B cell (primary cell): ENCODE results near the gene CAMK2N1. TPM values are rescaled to one million over a fixed set of nuclear protein-coding genes. Genes with fewer than 3 reads are reported as not detected.

Experiments
- ATAC-seq: fragments of 200-7000 bp; cut with Tn5 transposase; one replicate; pipeline ENCODE4 v1.10.0; 2021; ENCODE audit warnings: low read depth, mild to moderate bottlenecking, moderate number of reproducible peaks, moderate library complexity
- CTCF ChIA-PET: fragments of 350-600 bp; sonication (Branson Sonifier 250); formaldehyde crosslinking; loops from one replicate; lab custom pipeline; 2021; ENCODE audit warnings: antibody characterized with exemption, inconsistent platforms; lab: Charles Lee
- POLR2A ChIA-PET: fragments of 350-600 bp; sonication (Branson Sonifier 250); formaldehyde crosslinking; loops from one replicate; lab custom pipeline; 2021; ENCODE audit warnings: antibody characterized with exemption; lab: Charles Lee
- DNase-seq: peaks from one replicate; pipeline ENCODE4 v3.0.0; 2013
- H2AFZ ChIP-seq: 2 replicates; pipeline ENCODE4 v1.6.1; 2012; ENCODE audit warnings: mild to moderate bottlenecking, low read depth, low read length; ENCODE audit not compliant: insufficient read depth, poor library complexity, severe bottlenecking
- H3K27ac ChIP-seq, 2 donors: 1 replicate in 1 of 2; 2 replicates in 1 of 2; pipeline ENCODE4 v1.5.1; 2012 to 2013; ENCODE audit warnings: low read length in 2 of 2, mild to moderate bottlenecking in 2 of 2, moderate library complexity in 1 of 2
- H3K27me3 ChIP-seq, 4 experiments: fragments of 200-600 bp in 1 of 4; sonication (generic) in 1 of 4; replicated peaks in 1 of 4; 1 replicate in 2 of 4; 2 replicates in 2 of 4; pipeline versions ENCODE4 v1.6.1 to v1.7.0; 2013 to 2016; ENCODE audit warnings: low read length in 3 of 4, mild to moderate bottlenecking in 2 of 4, mixed read lengths in 1 of 4, moderate library complexity in 1 of 4; ENCODE audit not compliant: insufficient read depth in 4 of 4, control insufficient read depth in 3 of 4; ENCODE audit errors: control extremely low read depth in 1 of 4
- H3K36me3 ChIP-seq, 2 experiments: replicated peaks in 1 of 2; 1 replicate in 1 of 2; 2 replicates in 1 of 2; pipeline versions ENCODE4 v1.6.1 to v1.7.1; 2013; ENCODE audit warnings: low read length in 1 of 2; ENCODE audit not compliant: insufficient read depth in 2 of 2, control insufficient read depth in 1 of 2; ENCODE audit errors: control extremely low read depth in 1 of 2, extremely low read depth in 1 of 2
- H3K4me1 ChIP-seq, 2 donors: fragments of 200-600 bp in 1 of 2; sonication (generic) in 1 of 2; 1 replicate in 1 of 2; 2 replicates in 1 of 2; pipeline versions ENCODE4 v1.5.1 to v1.6.1; 2013 to 2017; ENCODE audit warnings: low read length in 2 of 2; ENCODE audit not compliant: control insufficient read depth in 2 of 2, insufficient read depth in 2 of 2
- H3K4me2 ChIP-seq: replicated peaks from 2 replicates; pipeline ENCODE3; 2012; ENCODE audit warnings: mild to moderate bottlenecking, low read depth, low read length; ENCODE audit not compliant: poor library complexity, severe bottlenecking
- H3K4me3 ChIP-seq, 5 experiments: fragments of 200-600 bp in 1 of 5; sonication (generic) in 1 of 5; 1 replicate in 3 of 5; 2 replicates in 2 of 5; pipeline versions ENCODE4 v1.5.1 to v1.7.0; 2011 to 2016; ENCODE audit warnings: low read length in 4 of 5, mild to moderate bottlenecking in 4 of 5, low read depth in 2 of 5, control low read depth in 1 of 5, moderate library complexity in 1 of 5; ENCODE audit not compliant: insufficient read depth in 1 of 5; ENCODE audit errors: control extremely low read depth in 1 of 5, extremely low read depth in 1 of 5
- H3K79me2 ChIP-seq: fragments of 200-600 bp; sonication (generic); one replicate; pipeline ENCODE4 v1.6.0; 2016; ENCODE audit warnings: low read length; ENCODE audit not compliant: control insufficient read depth, insufficient read depth
- H3K9ac ChIP-seq: fragments of 200-600 bp; sonication (generic); 2 replicates; pipeline ENCODE4 v1.6.1; 2017; ENCODE audit warnings: mild to moderate bottlenecking, low read length, moderate library complexity
- H3K9me3 ChIP-seq, 3 donors: one replicate each; pipeline versions ENCODE4 v1.6.1 to v1.7.1; 2013; ENCODE audit warnings: low read length in 2 of 3; ENCODE audit not compliant: control insufficient read depth in 2 of 3, insufficient read depth in 1 of 3; ENCODE audit errors: control extremely low read depth in 1 of 3
- H4K20me1 ChIP-seq: 2 replicates; pipeline ENCODE4 v1.6.0; 2012; ENCODE audit warnings: mild to moderate bottlenecking, low read length; ENCODE audit not compliant: insufficient read depth, control insufficient read depth, poor library complexity, severe bottlenecking
- H3K27ac Mint-ChIP-seq: one replicate; pipeline ENCODE4 v1.8.0; 2021; ENCODE audit warnings: mixed read lengths
- H3K27me3 Mint-ChIP-seq: one replicate; pipeline ENCODE4 v1.8.0; 2021; ENCODE audit warnings: mixed read lengths
- H3K4me1 Mint-ChIP-seq: one replicate; pipeline ENCODE4 v1.8.0; 2021; ENCODE audit warnings: mixed read lengths
- H3K4me3 Mint-ChIP-seq: one replicate; pipeline ENCODE4 v1.8.0; 2021; ENCODE audit warnings: mixed read lengths
- H3K9me3 Mint-ChIP-seq: one replicate; pipeline ENCODE4 v1.8.0; 2022; ENCODE audit warnings: mixed read lengths; ENCODE audit not compliant: insufficient read depth
- EZH2 ChIP-seq: IDR thresholded peaks from 2 replicates; pipeline ENCODE4 v1.6.1; 2012; ENCODE audit warnings: borderline replicate concordance, low read depth, mild to moderate bottlenecking, moderate library complexity, low read length; ENCODE audit not compliant: insufficient read depth, poor library complexity, severe bottlenecking
- WGBS: methylation state at CpG from one replicate; pipeline ENCODE4 v1.1.5; 2013; ENCODE audit warnings: missing lambda C conversion rate; ENCODE audit not compliant: insufficient coverage; 5-methylcytosine and 5-hydroxymethylcytosine counted together
- intact Hi-C: fragments of 100-400 bp; cut with micrococcal nuclease; formaldehyde crosslinking; loops from one replicate; pipeline ENCODE4 v1.10.0; 2022
- polyA plus RNA-seq: library from polyadenylated mRNA; depleted of rRNA; stranded (reverse); fragments of >200 nt; gene quantifications from 2 replicates; pipeline ENCODE4 v1.2.3, GENCODE V29; 2012
- total RNA-seq, 2 donors: library from RNA; stranded (reverse); fragments of 120-200 nt in 1 of 2; gene quantifications; 1 replicate in 1 of 2; 2 replicates in 1 of 2; pipeline versions ENCODE4 v1.2.3 to v1.2.4, GENCODE V29; 2013 to 2022
- TF ChIP-seq, protein P1 (sequence below): fragments of 200-600 bp; IDR thresholded peaks from one replicate; pipeline ENCODE4 v1.8.0; 2022; ENCODE audit warnings: antibody characterized with exemption, mild to moderate bottlenecking

CAMK2N1 gene
- total and polyA plus RNA-seq, 2 donors (not counting 1 experiment from before 2014, with no cell fraction given): 0.49 to 6.0 TPM

DNA sequence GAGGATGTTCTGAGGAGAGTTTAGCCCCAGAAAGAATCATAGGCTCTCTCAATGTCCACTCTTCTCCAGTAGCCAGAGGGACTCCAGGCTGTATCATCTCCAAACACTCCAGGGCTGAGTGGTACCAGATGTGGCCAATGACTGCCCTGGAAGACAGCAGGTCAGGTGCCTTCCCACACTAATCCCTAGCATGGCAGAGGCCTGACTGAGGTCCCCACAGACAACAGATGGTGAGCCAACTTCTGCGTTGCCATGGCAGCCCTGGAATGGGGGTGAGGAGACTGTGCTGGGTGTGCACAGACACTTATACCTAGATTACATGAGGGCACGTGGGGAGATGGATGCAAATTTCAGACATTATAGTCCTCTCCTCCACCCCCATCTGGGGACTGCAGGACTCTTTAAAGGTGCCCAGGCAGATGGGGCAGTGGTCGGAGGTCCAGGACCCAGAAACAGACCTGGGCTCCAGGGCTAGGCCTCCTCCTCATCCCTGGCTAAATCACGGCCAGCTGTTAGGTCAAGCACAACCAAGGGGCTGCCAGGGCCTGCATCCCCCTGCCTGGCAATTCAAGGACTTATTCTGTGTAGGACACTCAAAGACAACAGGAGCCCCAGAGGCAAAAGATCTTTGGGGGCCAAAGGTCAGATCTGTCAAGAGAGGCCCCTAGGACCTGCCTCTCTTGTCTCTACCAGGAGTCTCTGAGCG, 42.9 kb downstream of the CAMK2N1 start:
- ChIA-PET CTCF (no interaction called here), POLR2A (no interaction called here)
- intact Hi-C loops: no loop called here
- H4K20me1 ChIP-seq: no peaks in the 10 kb centered on the region
- Mint-ChIP-seq H3K27ac (no peak overlapping the region), H3K9me3 (no peaks in the 10 kb centered on the region), H3K4me3 (no peak overlapping the region), H3K4me1 (no peaks in the 10 kb centered on the region), H3K27me3 (peaks cover 16% of the 10 kb centered on the region)
- H2AFZ ChIP-seq: no peak overlapping the region
- no peak overlapping the region for H3K4me2 ChIP-seq
- DNase-seq (no peak), ATAC-seq (no peak)
- no peak overlapping the region for H3K4me3 ChIP-seq
- no peaks in the 10 kb centered on the region for H3K27me3 ChIP-seq
- H3K79me2 ChIP-seq: no peaks in the 10 kb centered on the region
- no peaks in the 10 kb centered on the region for H3K4me1 ChIP-seq
- no peak for TF ChIP-seq EZH2
- TF ChIP-seq, protein P1, sequence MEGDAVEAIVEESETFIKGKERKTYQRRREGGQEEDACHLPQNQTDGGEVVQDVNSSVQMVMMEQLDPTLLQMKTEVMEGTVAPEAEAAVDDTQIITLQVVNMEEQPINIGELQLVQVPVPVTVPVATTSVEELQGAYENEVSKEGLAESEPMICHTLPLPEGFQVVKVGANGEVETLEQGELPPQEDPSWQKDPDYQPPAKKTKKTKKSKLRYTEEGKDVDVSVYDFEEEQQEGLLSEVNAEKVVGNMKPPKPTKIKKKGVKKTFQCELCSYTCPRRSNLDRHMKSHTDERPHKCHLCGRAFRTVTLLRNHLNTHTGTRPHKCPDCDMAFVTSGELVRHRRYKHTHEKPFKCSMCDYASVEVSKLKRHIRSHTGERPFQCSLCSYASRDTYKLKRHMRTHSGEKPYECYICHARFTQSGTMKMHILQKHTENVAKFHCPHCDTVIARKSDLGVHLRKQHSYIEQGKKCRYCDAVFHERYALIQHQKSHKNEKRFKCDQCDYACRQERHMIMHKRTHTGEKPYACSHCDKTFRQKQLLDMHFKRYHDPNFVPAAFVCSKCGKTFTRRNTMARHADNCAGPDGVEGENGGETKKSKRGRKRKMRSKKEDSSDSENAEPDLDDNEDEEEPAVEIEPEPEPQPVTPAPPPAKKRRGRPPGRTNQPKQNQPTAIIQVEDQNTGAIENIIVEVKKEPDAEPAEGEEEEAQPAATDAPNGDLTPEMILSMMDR: no peak
- WGBS: 84% methylated on average over 3 of the region's 5 CpGs
- no peaks in the 10 kb centered on the region for H3K36me3 ChIP-seq
- H3K9me3 ChIP-seq: peaks cover 0 to 4% (median 0%) of the 10 kb centered on the region in 3 donors
- H3K27ac ChIP-seq: no peak overlapping the region
- no peak overlapping the region for H3K9ac ChIP-seq

DNA sequence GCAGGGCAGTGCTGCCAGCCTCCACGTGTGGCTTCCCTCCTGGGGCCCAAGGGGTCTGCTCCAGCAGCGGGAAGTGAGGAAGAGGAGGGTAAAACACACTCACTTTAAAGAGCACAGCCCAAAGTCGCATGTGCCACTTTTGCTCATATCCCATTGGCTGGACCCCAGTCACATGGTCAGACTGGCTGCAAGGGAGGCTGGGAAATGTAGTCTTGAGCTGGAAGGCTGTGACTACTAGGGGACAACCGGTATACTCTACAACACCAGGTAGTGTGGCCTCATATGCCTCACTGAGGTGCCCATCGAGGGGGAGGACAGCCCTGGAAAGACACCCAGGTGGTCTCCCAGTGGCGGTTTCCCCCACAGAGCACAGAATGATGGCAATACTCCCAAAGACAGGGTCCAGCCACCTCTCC, 45.2 kb downstream of the CAMK2N1 start:
- TF ChIP-seq, protein P1: no peak
- TF ChIP-seq EZH2: no peak
- peak; percentile 41 for ATAC-seq
- Histone ChIP-seq H3K4me3 (no peak overlapping the region), H4K20me1 (no peaks in the 10 kb centered on the region), H3K4me1 (no peaks in the 10 kb centered on the region), H3K27me3 (peaks cover 0 to 3% (median 0%) of the 10 kb centered on the region in 4 experiments), H3K27ac (no peak overlapping the region), H3K9ac (no peak overlapping the region), H3K9me3 (peaks cover 0 to 4% (median 0%) of the 10 kb centered on the region in 3 donors), H3K36me3 (no peaks in the 10 kb centered on the region), H3K79me2 (no peaks in the 10 kb centered on the region), H2AFZ (no peak overlapping the region), H3K4me2 (no peak overlapping the region)
- 57% methylated on average over 3 of the region's 6 CpGs for WGBS
- intact Hi-C loops: no loop called here
- H3K27me3 Mint-ChIP-seq: peaks cover 19% of the 10 kb centered on the region
- H3K27ac Mint-ChIP-seq: no peak overlapping the region
- H3K4me3 Mint-ChIP-seq: no peak overlapping the region
- POLR2A ChIA-PET: no interaction called here
- H3K9me3 Mint-ChIP-seq: no peaks in the 10 kb centered on the region
- DNase-seq: peak; percentile 48
- no peaks in the 10 kb centered on the region for H3K4me1 Mint-ChIP-seq
- CTCF ChIA-PET: interaction anchor here (0.9 to 1.0 kb wide), 2 partner anchors 16 to 227 kb away, joined by 3 read pairs; no protein-coding TSS in a partner anchor
